ENCODE measurements around the gene GHDC. TPM values are rescaled to one million over a fixed set of nuclear protein-coding genes. Genes with fewer than 3 reads are reported as not detected.
"Not testable (repeated sequence)": the region's sequence is repeated elsewhere in the genome, so short reads cannot be mapped to it uniquely, and the experiment has no call there.

The GHDC gene
- polyA plus RNA-seq, 1 donor (not counting 4 experiments of a cell fraction or from before 2014, with no cell fraction given): 2.7 TPM

DNA sequence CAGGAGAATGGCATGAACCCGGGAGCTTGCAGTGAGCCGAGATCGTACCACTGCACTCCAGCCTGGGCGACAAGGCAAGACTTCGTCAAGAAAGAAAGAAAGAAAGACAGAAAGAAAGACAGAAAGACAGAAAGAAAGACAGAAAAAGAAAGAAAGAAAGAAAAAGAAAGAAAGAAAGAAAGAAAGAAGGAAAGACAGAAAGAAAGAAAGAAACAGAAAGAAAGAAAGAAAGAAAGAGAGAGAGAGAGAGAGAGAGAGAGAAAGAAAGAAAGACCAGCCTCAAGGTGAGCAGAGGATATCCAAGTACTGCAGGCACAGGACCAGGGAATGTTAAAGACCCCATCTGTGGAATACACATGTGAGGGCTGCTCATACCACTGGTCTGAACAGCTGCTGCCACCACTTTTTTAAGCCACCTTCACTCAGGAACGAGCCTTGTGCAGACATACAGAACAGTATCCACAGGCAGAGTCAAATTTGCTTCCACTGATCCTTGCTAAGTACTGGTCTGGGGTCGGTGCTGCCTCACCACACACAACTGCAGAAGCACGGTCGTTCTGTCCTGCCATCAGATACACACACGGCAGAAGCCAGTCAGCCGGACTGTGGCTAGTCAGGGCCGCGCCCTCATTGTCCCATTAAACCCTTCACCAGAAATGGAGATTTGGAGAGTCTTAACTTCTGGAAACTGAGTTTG, 47.2 kb downstream of the GHDC start:
- Histone ChIP-seq H3K9ac (ENCODE audit: control insufficient read depth, extremely low read depth, insufficient read depth, low read length) (no peak overlapping the region), H3K27me3 (ENCODE audit: control insufficient read depth, extremely low read depth, insufficient read depth, low read length) (no peaks in the 10 kb centered on the region), H3K36me3 (ENCODE audit: control insufficient read depth in 2 of 2, extremely low read depth in 1 of 2, insufficient read depth in 2 of 2, low read length in 2 of 2) (peaks cover 22 to 31% of the 10 kb centered on the region in 2 experiments), H3K79me2 (ENCODE audit: control insufficient read depth, insufficient read depth, low read length) (peaks cover 80% of the 10 kb centered on the region), H3K4me3 (ENCODE audit: control insufficient read depth in 2 of 3, extremely low read depth in 1 of 3, insufficient read depth in 2 of 3, low read depth in 1 of 3, low read length in 3 of 3) (no peak overlapping the region), H3K9me1 (ENCODE audit: control insufficient read depth, extremely low read depth, insufficient read depth, low read length) (no peaks in the 10 kb centered on the region), H3K4me2 (ENCODE audit: control insufficient read depth, extremely low read depth, insufficient read depth, low read depth, low read length) (no peak overlapping the region), H4K20me1 (ENCODE audit: control insufficient read depth, extremely low read depth, insufficient read depth, low read length) (peaks cover 8% of the 10 kb centered on the region), H3K4me1 (ENCODE audit: control insufficient read depth, extremely low read depth, insufficient read depth, low read length) (no peaks in the 10 kb centered on the region), H3K27ac (ENCODE audit: control insufficient read depth, insufficient read depth, low read length) (no peak overlapping the region), H3K9me3 (ENCODE audit: control insufficient read depth, low read depth, low read length) (no peaks in the 10 kb centered on the region), H2AFZ (ENCODE audit: control insufficient read depth, low read length) (no peak overlapping the region)
- dilution Hi-C loops (cut with MboI; ENCODE audit: extremely low pct_ligation_motif_present, low sequenced_read_pairs): no loop called here
- TF ChIP-seq CTCF (optimal IDR thresholded peaks at IDR 0.05 in 1 of 3, IDR thresholded peaks at IDR 0.05 in 1 of 3, conservative IDR thresholded peaks at IDR 0.05 in 1 of 3; ENCODE audit: extremely low read depth in 1 of 3, insufficient read depth in 2 of 3, low read length in 3 of 3) (no peak), EZH2 (IDR thresholded peaks at IDR 0.05; ENCODE audit: low read length) (no peak)
- DNase-seq (ENCODE audit: low read depth, low spot score) (no peak), FAIRE-seq (no peak)

DNA sequence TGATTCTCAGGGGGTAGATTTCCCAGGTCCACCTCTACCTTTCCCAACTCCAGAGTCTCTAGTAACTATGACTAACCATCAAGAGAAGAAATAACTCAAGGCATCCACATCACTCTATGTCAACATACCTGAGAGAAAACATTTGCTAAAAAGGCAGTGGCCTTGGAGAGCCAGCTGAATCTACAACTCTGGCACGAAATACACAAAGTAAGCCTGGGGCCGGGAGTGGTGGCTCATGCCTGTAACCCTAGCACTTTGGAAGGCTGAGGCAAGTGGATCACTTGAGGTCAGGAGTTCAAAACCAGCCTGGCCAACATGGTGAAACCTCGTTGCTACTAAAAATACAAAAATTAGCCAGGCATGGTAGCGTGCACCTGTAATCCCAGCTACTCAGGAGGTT, 51.2 kb downstream of the GHDC start:
- H3K4me1 ChIP-seq (ENCODE audit: control insufficient read depth, extremely low read depth, insufficient read depth, low read length); H3K4me3 ChIP-seq (ENCODE audit: control insufficient read depth in 2 of 3, extremely low read depth in 1 of 3, insufficient read depth in 2 of 3, low read depth in 1 of 3, low read length in 3 of 3); H3K9me3 ChIP-seq (ENCODE audit: control insufficient read depth, low read depth, low read length); H2AFZ ChIP-seq (ENCODE audit: control insufficient read depth, low read length); FAIRE-seq; H3K27ac ChIP-seq (ENCODE audit: control insufficient read depth, insufficient read depth, low read length); H3K9me1 ChIP-seq (ENCODE audit: control insufficient read depth, extremely low read depth, insufficient read depth, low read length); H3K4me2 ChIP-seq (ENCODE audit: control insufficient read depth, extremely low read depth, insufficient read depth, low read depth, low read length); DNase-seq (ENCODE audit: low read depth, low spot score); H3K9ac ChIP-seq (ENCODE audit: control insufficient read depth, extremely low read depth, insufficient read depth, low read length); H3K27me3 ChIP-seq (ENCODE audit: control insufficient read depth, extremely low read depth, insufficient read depth, low read length); dilution Hi-C loops (cut with MboI; ENCODE audit: extremely low pct_ligation_motif_present, low sequenced_read_pairs); H4K20me1 ChIP-seq (ENCODE audit: control insufficient read depth, extremely low read depth, insufficient read depth, low read length): not testable (repeated sequence)
- peaks cover 26 to 29% of the 10 kb centered on the region in 2 experiments for H3K36me3 ChIP-seq (ENCODE audit: control insufficient read depth in 2 of 2, extremely low read depth in 1 of 2, insufficient read depth in 2 of 2, low read length in 2 of 2)
- peaks cover 79% of the 10 kb centered on the region for H3K79me2 ChIP-seq (ENCODE audit: control insufficient read depth, insufficient read depth, low read length)
